ENCODE results near the gene PDE4D. TPM values are rescaled to one million over a fixed set of nuclear protein-coding genes. Genes with fewer than 3 reads are reported as not detected.
"Not testable (repeated sequence)": the region's sequence is repeated elsewhere in the genome, so short reads cannot be mapped to it uniquely, and the experiment has no call there.

PDE4D gene
- total and polyA plus RNA-seq, 9 donors = 21.1 to 65.9 (median 33.0) TPM

- H3K4me1 ChIP-seq (ENCODE audit: control insufficient read depth, insufficient read depth, low read length) = no peaks in the 10 kb centered on the region
- WGBS (ENCODE audit: insufficient coverage) = no CpG with 5 or more reads among the region's 1 CpG
- H3K4me3 ChIP-seq (ENCODE audit: low read length) = no peak overlapping the region
- no peak for DNase-seq
- no peaks in the 10 kb centered on the region for H3K27me3 ChIP-seq (ENCODE audit: control insufficient read depth, insufficient read depth, low read length)
- H3K27ac ChIP-seq (ENCODE audit: low read length) = no peak overlapping the region
- no peaks in the 10 kb centered on the region for H3K36me3 ChIP-seq (ENCODE audit: control insufficient read depth, insufficient read depth, low read length)
- H3K9me3 ChIP-seq (replicated peaks; ENCODE audit: control insufficient read depth, low read depth, low read length) = no peaks in the 10 kb centered on the region
These were observed 138.1 kb downstream of the PDE4D start for GRCh38 chr5:59755476-59755875.

GRCh38 chr5:59753599-59753998, 139.9 kb downstream of the PDE4D start:
- no peaks in the 10 kb centered on the region for H3K36me3 ChIP-seq (ENCODE audit: control insufficient read depth, insufficient read depth, low read length)
- H3K4me3 ChIP-seq (ENCODE audit: low read length) = no peak overlapping the region
- no peaks in the 10 kb centered on the region for H3K27me3 ChIP-seq (ENCODE audit: control insufficient read depth, insufficient read depth, low read length)
- no peaks in the 10 kb centered on the region for H3K4me1 ChIP-seq (ENCODE audit: control insufficient read depth, insufficient read depth, low read length)
- H3K9me3 ChIP-seq (replicated peaks; ENCODE audit: control insufficient read depth, low read depth, low read length) = no peaks in the 10 kb centered on the region
- no CpG with 5 or more reads among the region's 3 CpGs for WGBS (ENCODE audit: insufficient coverage)
- no peak overlapping the region for H3K27ac ChIP-seq (ENCODE audit: low read length)
- no peak for DNase-seq

GRCh38 chr5:59749782-59750520, 143.6 kb downstream of the PDE4D start:
- 89% methylated on average over 3 of the region's 4 CpGs for WGBS (ENCODE audit: insufficient coverage)

GRCh38 chr5:59748036-59748663, 145.4 kb downstream of the PDE4D start:
- H3K9me3 ChIP-seq (replicated peaks; ENCODE audit: control insufficient read depth, low read depth, low read length); H3K27me3 ChIP-seq (ENCODE audit: control insufficient read depth, insufficient read depth, low read length); H3K27ac ChIP-seq (ENCODE audit: low read length); DNase-seq; H3K36me3 ChIP-seq (ENCODE audit: control insufficient read depth, insufficient read depth, low read length); H3K4me3 ChIP-seq (ENCODE audit: low read length); H3K4me1 ChIP-seq (ENCODE audit: control insufficient read depth, insufficient read depth, low read length): not testable (repeated sequence)
- no CpG with 5 or more reads among the region's 4 CpGs for WGBS (ENCODE audit: insufficient coverage)

More at GRCh38 chr5:59749782-59750520, 143.6 kb downstream of the PDE4D start:
- DNase-seq = no peak
- H3K4me3 ChIP-seq (ENCODE audit: low read length) = no peak overlapping the region
- H3K27me3 ChIP-seq (ENCODE audit: control insufficient read depth, insufficient read depth, low read length) = no peaks in the 10 kb centered on the region
- H3K27ac ChIP-seq (ENCODE audit: low read length) = no peak overlapping the region
- no peaks in the 10 kb centered on the region for H3K9me3 ChIP-seq (replicated peaks; ENCODE audit: control insufficient read depth, low read depth, low read length)
- no peaks in the 10 kb centered on the region for H3K36me3 ChIP-seq (ENCODE audit: control insufficient read depth, insufficient read depth, low read length)
- no peaks in the 10 kb centered on the region for H3K4me1 ChIP-seq (ENCODE audit: control insufficient read depth, insufficient read depth, low read length)

- no peaks in the 10 kb centered on the region for H3K36me3 ChIP-seq (ENCODE audit: control insufficient read depth, insufficient read depth, low read length)
- 59% methylated on average over 4 of the region's 7 CpGs for WGBS (ENCODE audit: insufficient coverage)
- peak; percentile 49 for DNase-seq
- H3K4me3 ChIP-seq (ENCODE audit: low read length) = no peak overlapping the region
- H3K27me3 ChIP-seq (ENCODE audit: control insufficient read depth, insufficient read depth, low read length) = no peaks in the 10 kb centered on the region
- no peaks in the 10 kb centered on the region for H3K4me1 ChIP-seq (ENCODE audit: control insufficient read depth, insufficient read depth, low read length)
- H3K27ac ChIP-seq (ENCODE audit: low read length) = no peak overlapping the region
- H3K9me3 ChIP-seq (replicated peaks; ENCODE audit: control insufficient read depth, low read depth, low read length) = no peaks in the 10 kb centered on the region
These were observed 147.2 kb downstream of the PDE4D start for GRCh38 chr5:59746241-59746765.

- no peak overlapping the region for H3K4me3 ChIP-seq (ENCODE audit: low read length)
- H3K27ac ChIP-seq (ENCODE audit: low read length) = peak overlapping the region; percentile 62
- DNase-seq = peak; percentile 80
These were observed 148.1 kb downstream of the PDE4D start for GRCh38 chr5:59745415-59745863.

GRCh38 chr5:59744531-59744992, 149.0 kb downstream of the PDE4D start:
- no peaks in the 10 kb centered on the region for H3K9me3 ChIP-seq (replicated peaks; ENCODE audit: control insufficient read depth, low read depth, low read length)

More at GRCh38 chr5:59745415-59745863, 148.1 kb downstream of the PDE4D start:
- H3K36me3 ChIP-seq (ENCODE audit: control insufficient read depth, insufficient read depth, low read length) = no peaks in the 10 kb centered on the region
- no peaks in the 10 kb centered on the region for H3K4me1 ChIP-seq (ENCODE audit: control insufficient read depth, insufficient read depth, low read length)
- no peaks in the 10 kb centered on the region for H3K9me3 ChIP-seq (replicated peaks; ENCODE audit: control insufficient read depth, low read depth, low read length)
- no peaks in the 10 kb centered on the region for H3K27me3 ChIP-seq (ENCODE audit: control insufficient read depth, insufficient read depth, low read length)
- WGBS (ENCODE audit: insufficient coverage) = 17% methylated on average over 4 of the region's 7 CpGs

GRCh38 chr5:59741599-59741998, 151.9 kb downstream of the PDE4D start:
- no peak for DNase-seq
- Histone ChIP-seq H3K4me3 (ENCODE audit: low read length) (no peak overlapping the region), H3K4me1 (ENCODE audit: control insufficient read depth, insufficient read depth, low read length) (no peaks in the 10 kb centered on the region), H3K27me3 (ENCODE audit: control insufficient read depth, insufficient read depth, low read length) (no peaks in the 10 kb centered on the region), H3K36me3 (ENCODE audit: control insufficient read depth, insufficient read depth, low read length) (no peaks in the 10 kb centered on the region), H3K27ac (ENCODE audit: low read length) (no peak overlapping the region), H3K9me3 (replicated peaks; ENCODE audit: control insufficient read depth, low read depth, low read length) (no peaks in the 10 kb centered on the region)
- no CpG with 5 or more reads among the region's 3 CpGs for WGBS (ENCODE audit: insufficient coverage)

More at GRCh38 chr5:59744531-59744992, 149.0 kb downstream of the PDE4D start:
- H3K4me1 ChIP-seq (ENCODE audit: control insufficient read depth, insufficient read depth, low read length) = no peaks in the 10 kb centered on the region
- DNase-seq = no peak
- H3K36me3 ChIP-seq (ENCODE audit: control insufficient read depth, insufficient read depth, low read length) = no peaks in the 10 kb centered on the region
- H3K27me3 ChIP-seq (ENCODE audit: control insufficient read depth, insufficient read depth, low read length) = no peaks in the 10 kb centered on the region
- no peak overlapping the region for H3K4me3 ChIP-seq (ENCODE audit: low read length)
- H3K27ac ChIP-seq (ENCODE audit: low read length) = peak overlapping the region; percentile 62

- Histone ChIP-seq H3K4me3 (ENCODE audit: low read length) (no peak overlapping the region), H3K9me3 (replicated peaks; ENCODE audit: control insufficient read depth, low read depth, low read length) (no peaks in the 10 kb centered on the region), H3K4me1 (ENCODE audit: control insufficient read depth, insufficient read depth, low read length) (no peaks in the 10 kb centered on the region), H3K27ac (ENCODE audit: low read length) (no peak overlapping the region), H3K27me3 (ENCODE audit: control insufficient read depth, insufficient read depth, low read length) (no peaks in the 10 kb centered on the region), H3K36me3 (ENCODE audit: control insufficient read depth, insufficient read depth, low read length) (no peaks in the 10 kb centered on the region)
- no peak for DNase-seq
- WGBS (ENCODE audit: insufficient coverage) = no CpG with 5 or more reads among the region's 1 CpG
These were observed 155.5 kb downstream of the PDE4D start for GRCh38 chr5:59738024-59738423.

GRCh38 chr5:59732806-59733205, 160.7 kb downstream of the PDE4D start:
- Histone ChIP-seq H3K27me3 (ENCODE audit: control insufficient read depth, insufficient read depth, low read length) (no peaks in the 10 kb centered on the region), H3K9me3 (replicated peaks; ENCODE audit: control insufficient read depth, low read depth, low read length) (no peaks in the 10 kb centered on the region), H3K36me3 (ENCODE audit: control insufficient read depth, insufficient read depth, low read length) (no peaks in the 10 kb centered on the region), H3K4me1 (ENCODE audit: control insufficient read depth, insufficient read depth, low read length) (no peaks in the 10 kb centered on the region), H3K27ac (ENCODE audit: low read length) (no peak overlapping the region), H3K4me3 (ENCODE audit: low read length) (no peak overlapping the region)
- DNase-seq = no peak
